ENCODE data around the gene NOS1AP. TPM values are rescaled to one million over a fixed set of nuclear protein-coding genes. Genes with fewer than 3 reads are reported as not detected.
A peak's percentile ranks its signal among the peaks of the same experiment; 100 is the strongest.

The NOS1AP gene
- total RNA-seq, 1 experiment from 2014 or later: 2.6 TPM

DNA sequence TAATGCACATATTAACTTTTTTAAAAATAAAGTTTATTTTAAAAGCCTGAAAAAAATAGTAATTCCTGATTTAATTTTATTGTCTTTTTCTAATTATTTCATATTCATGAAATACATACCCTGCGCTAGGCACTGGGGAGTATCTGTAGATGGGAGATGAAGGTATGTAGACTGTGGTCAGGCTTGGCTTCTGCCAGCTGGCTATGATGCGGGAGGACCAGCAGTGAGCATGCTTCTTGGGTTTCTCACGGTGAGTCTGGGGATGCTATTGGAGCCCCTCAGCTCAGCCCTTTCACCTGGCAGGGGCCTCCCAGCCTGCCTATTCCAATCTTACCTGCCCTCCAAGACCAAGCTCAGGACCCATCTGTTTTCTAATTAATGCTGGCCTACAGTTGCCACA is 138.4 kb downstream of the NOS1AP start:
- no peaks in the 10 kb centered on the region for H3K9me2 ChIP-seq (replicated peaks; ENCODE audit: low read length)
- ChIA-PET POLR2A (ENCODE audit: unreplicated experiment) (no interaction called here), CTCF (interaction anchor here (1.2 kb wide), 1 partner anchor 152 kb away, joined by 3 read pairs; no protein-coding TSS in a partner anchor)
- DNase-seq: no peak
- no peak for TF ChIP-seq EZH2 (IDR thresholded peaks at IDR 0.05; ENCODE audit: low read length, unreplicated experiment)
- TF ChIP-seq, protein P1, sequence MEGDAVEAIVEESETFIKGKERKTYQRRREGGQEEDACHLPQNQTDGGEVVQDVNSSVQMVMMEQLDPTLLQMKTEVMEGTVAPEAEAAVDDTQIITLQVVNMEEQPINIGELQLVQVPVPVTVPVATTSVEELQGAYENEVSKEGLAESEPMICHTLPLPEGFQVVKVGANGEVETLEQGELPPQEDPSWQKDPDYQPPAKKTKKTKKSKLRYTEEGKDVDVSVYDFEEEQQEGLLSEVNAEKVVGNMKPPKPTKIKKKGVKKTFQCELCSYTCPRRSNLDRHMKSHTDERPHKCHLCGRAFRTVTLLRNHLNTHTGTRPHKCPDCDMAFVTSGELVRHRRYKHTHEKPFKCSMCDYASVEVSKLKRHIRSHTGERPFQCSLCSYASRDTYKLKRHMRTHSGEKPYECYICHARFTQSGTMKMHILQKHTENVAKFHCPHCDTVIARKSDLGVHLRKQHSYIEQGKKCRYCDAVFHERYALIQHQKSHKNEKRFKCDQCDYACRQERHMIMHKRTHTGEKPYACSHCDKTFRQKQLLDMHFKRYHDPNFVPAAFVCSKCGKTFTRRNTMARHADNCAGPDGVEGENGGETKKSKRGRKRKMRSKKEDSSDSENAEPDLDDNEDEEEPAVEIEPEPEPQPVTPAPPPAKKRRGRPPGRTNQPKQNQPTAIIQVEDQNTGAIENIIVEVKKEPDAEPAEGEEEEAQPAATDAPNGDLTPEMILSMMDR (conservative IDR thresholded peaks at IDR 0.05; ENCODE audit: low read depth, low read length): no peak
- TF ChIP-seq EZH2phosphoT487 (IDR thresholded peaks at IDR 0.05; ENCODE audit: borderline replicate concordance, low read length): no peak
- no peaks in the 10 kb centered on the region for H3F3A ChIP-seq (ENCODE audit: low read length, unreplicated experiment)
- 0 out of 2 replicates have a peak, but pooled peaks cover under 1% of the 10 kb centered on the region for H4K20me1 ChIP-seq (ENCODE audit: low read length)
- no peak for ATAC-seq
- no peak overlapping the region for H3K9ac ChIP-seq (ENCODE audit: low read length)
- no peaks in the 10 kb centered on the region for H3K9me3 ChIP-seq (ENCODE audit: low read length)
- intact Hi-C loops (cut with micrococcal nuclease): no loop called here
- BruUV-seq (replicated peaks): no TSS peak
- H3K27me3 ChIP-seq (ENCODE audit: low read length): no peaks in the 10 kb centered on the region
- peaks cover 24% of the 10 kb centered on the region for H3K4me1 ChIP-seq (ENCODE audit: insufficient read depth, low read length)
- H3K4me2 ChIP-seq (ENCODE audit: low read length): 0 out of 2 replicates have a peak overlapping the region, but pooled peaks have one; percentile 39
- H3K27ac ChIP-seq (ENCODE audit: low read length): no peak overlapping the region
- H2AFZ ChIP-seq (ENCODE audit: low read length): no peak overlapping the region
- no peaks in the 10 kb centered on the region for H3K36me3 ChIP-seq (ENCODE audit: low read depth, low read length)
- no peaks in the 10 kb centered on the region for H3K79me2 ChIP-seq (ENCODE audit: low read length)
- no peak overlapping the region for H3K4me3 ChIP-seq (ENCODE audit: low read length)

- Histone ChIP-seq H3K27ac (ENCODE audit: low read length) (no peak overlapping the region), H3K9ac (ENCODE audit: low read length) (no peak overlapping the region), H3K79me2 (ENCODE audit: low read length) (no peaks in the 10 kb centered on the region), H4K20me1 (ENCODE audit: low read length) (0 out of 2 replicates have a peak, but pooled peaks cover 3% of the 10 kb centered on the region), H3K9me2 (replicated peaks; ENCODE audit: low read length) (no peaks in the 10 kb centered on the region), H2AFZ (ENCODE audit: low read length) (no peak overlapping the region), H3K9me3 (ENCODE audit: low read length) (no peaks in the 10 kb centered on the region), H3F3A (ENCODE audit: low read length, unreplicated experiment) (no peaks in the 10 kb centered on the region), H3K27me3 (ENCODE audit: low read length) (no peaks in the 10 kb centered on the region), H3K4me2 (ENCODE audit: low read length) (no peak overlapping the region), H3K4me1 (ENCODE audit: insufficient read depth, low read length) (peaks cover 39% of the 10 kb centered on the region), H3K4me3 (ENCODE audit: low read length) (no peak overlapping the region), H3K36me3 (ENCODE audit: low read depth, low read length) (no peaks in the 10 kb centered on the region)
- CTCF ChIA-PET: no interaction called here
- POLR2A ChIA-PET (ENCODE audit: unreplicated experiment): no interaction called here
- DNase-seq: no peak
- no TSS peak for BruUV-seq (replicated peaks)
- TF ChIP-seq, protein P1 (conservative IDR thresholded peaks at IDR 0.05; ENCODE audit: low read depth, low read length): no peak
- TF ChIP-seq EZH2 (IDR thresholded peaks at IDR 0.05; ENCODE audit: low read length, unreplicated experiment): no peak
- no peak for TF ChIP-seq EZH2phosphoT487 (IDR thresholded peaks at IDR 0.05; ENCODE audit: borderline replicate concordance, low read length)
- no peak for ATAC-seq
- intact Hi-C loops (cut with micrococcal nuclease): loop anchor here (5.0 kb wide), 1 partner anchor 68 kb away; no protein-coding TSS in a partner anchor
Observed at GRCh38 chr1:162210196-162210595, 140.7 kb downstream of the NOS1AP start.

DNA sequence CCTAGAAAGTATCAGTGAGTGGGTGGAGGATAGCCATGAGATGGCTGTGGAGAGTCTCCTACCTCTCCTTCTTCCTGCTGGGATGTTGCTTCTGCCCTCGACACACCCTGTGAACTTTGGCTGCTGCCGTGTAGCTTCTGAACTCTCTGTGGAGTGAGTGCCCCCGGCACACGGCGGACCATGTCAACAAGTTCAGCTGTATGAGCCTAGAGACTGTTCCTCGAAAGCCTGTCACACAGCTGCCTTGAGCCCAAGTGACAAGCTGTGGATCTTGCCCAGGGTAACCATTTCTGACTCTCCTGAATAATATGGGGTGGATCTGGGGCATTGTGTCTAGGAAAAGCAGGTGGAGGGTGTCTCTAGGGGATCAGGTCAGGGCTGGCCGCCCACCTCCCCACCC is 143.2 kb downstream of the NOS1AP start:
- Histone ChIP-seq H3K9me2 (replicated peaks; ENCODE audit: low read length) (no peaks in the 10 kb centered on the region), H3K4me2 (ENCODE audit: low read length) (peak overlapping the region; percentile 39), H3K79me2 (ENCODE audit: low read length) (no peaks in the 10 kb centered on the region), H3F3A (ENCODE audit: low read length, unreplicated experiment) (no peaks in the 10 kb centered on the region), H4K20me1 (ENCODE audit: low read length) (0 out of 2 replicates have a peak, but pooled peaks cover 3% of the 10 kb centered on the region), H2AFZ (ENCODE audit: low read length) (no peak overlapping the region), H3K9me3 (ENCODE audit: low read length) (no peaks in the 10 kb centered on the region), H3K4me1 (ENCODE audit: insufficient read depth, low read length) (peaks cover 24% of the 10 kb centered on the region), H3K27me3 (ENCODE audit: low read length) (no peaks in the 10 kb centered on the region), H3K9ac (ENCODE audit: low read length) (no peak overlapping the region), H3K4me3 (ENCODE audit: low read length) (no peak overlapping the region), H3K27ac (ENCODE audit: low read length) (no peak overlapping the region), H3K36me3 (ENCODE audit: low read depth, low read length) (no peaks in the 10 kb centered on the region)
- ChIA-PET POLR2A (ENCODE audit: unreplicated experiment) (no interaction called here), CTCF (interaction anchor here (0.8 to 1.5 kb wide), 2 partner anchors 131 to 176 kb away, joined by 3 to 6 read pairs; no protein-coding TSS in a partner anchor)
- intact Hi-C loops (cut with micrococcal nuclease): loop anchor here (1.0 to 5.0 kb wide), 2 partner anchors 30 to 70 kb away; no protein-coding TSS in a partner anchor
- DNase-seq (no peak), ATAC-seq (no peak)
- BruUV-seq (replicated peaks): no TSS peak
- TF ChIP-seq, protein P1 (conservative IDR thresholded peaks at IDR 0.05; ENCODE audit: low read depth, low read length): no peak
- TF ChIP-seq EZH2 (IDR thresholded peaks at IDR 0.05; ENCODE audit: low read length, unreplicated experiment): no peak
